NCI-H2227 (cell line): ENCODE measurements around the gene LTBP1.
"Not testable (repeated sequence)": the region's sequence is repeated elsewhere in the genome, so short reads cannot be mapped to it uniquely, and the experiment has no call there.

ENCODE experiments used
- DNase-seq: peaks from one replicate; lab custom pipeline; 2025; ENCODE audit not compliant: unreplicated experiment; lab: John Stamatoyannopoulos, UW

Gene LTBP1

DNA sequence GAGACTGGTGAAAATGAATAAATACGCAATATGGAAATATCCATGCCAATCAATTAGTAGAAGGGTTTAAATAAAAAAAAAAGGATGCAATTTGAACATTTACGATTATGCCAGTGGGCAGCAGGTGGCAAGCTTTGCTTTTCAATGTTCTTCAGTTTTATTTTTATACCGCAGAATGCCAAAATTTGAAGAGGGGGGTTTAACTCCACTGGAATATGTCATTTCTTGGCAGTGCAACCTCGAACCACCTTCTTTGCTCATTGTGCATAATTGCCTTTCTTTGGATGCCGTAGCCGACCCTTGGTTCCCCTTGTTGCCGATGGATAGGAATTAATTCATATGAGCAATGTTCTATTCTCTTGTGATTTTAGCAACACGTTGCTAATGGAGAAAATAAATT lies 88.0 kb downstream of the LTBP1 start:
- DNase-seq, result peak; percentile 41

GRCh38 chr2:33038230-33038629 lies 91.5 kb downstream of the LTBP1 start:
- no peak for DNase-seq

- DNase-seq, result peak; percentile 89
Measured at GRCh38 chr2:33038799-33039198, 92.0 kb downstream of the LTBP1 start.

DNA sequence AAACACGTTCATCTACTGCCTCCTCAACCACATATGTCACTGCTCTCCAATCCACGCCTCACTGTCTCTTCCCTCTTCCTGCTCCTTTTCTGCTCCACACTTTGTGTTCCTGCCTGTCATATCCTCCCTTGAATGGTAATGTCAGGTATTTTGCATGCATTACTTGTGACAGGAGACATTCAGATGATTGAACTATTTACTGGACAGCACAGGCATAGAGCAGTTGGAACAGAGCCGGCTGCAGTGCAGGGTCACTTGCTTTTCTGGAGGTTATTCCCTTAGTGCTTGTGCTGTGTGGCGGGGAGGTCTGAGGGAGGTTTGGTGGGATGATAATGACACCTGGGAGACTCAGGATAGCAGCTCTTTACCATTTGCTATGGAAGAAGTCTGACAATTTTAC lies 93.8 kb downstream of the LTBP1 start:
- no peak for DNase-seq

DNA sequence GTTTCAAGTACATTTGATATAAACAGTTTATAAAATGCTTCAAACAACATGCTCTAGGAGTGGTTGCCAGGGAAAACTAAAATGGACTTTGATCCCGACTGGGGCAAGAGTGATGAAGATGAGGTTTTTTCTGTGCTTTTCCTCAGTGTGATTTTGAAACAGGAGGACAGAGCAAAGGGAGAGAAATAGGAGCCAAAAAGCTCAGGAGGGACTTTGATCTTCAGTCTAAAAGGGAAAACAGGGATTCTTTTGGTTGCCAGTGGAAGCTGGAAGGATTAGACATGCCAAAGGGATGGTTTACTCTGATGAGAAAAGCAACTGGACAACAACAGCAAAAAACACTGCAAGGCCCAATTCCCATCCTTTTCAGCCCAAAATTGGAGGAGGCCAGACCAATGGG lies 95.5 kb downstream of the LTBP1 start:
- no peak for DNase-seq

DNA sequence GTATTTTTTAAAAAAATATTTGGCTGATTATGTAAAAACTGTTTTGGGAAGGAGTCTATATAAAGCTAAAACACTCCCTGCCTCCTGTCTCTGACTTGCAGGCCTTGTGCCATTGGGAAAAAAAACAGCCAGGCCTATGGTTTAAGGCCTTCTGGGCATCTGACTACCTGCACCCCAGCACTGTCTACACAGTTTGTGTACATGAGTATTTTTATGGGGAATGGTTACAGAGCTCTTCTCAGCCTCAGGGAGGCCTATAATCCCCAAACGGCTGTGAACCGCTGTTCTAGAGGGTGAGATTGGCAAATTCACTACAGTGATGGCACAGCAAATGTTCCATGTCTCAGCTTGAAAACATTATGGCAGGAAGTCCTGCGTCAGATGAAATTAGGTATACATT lies 96.1 kb downstream of the LTBP1 start:
- DNase-seq, result no peak

- DNase-seq, result no peak
Measured at GRCh38 chr2:33047939-33048338, 101.2 kb downstream of the LTBP1 start.

- DNase-seq, result no peak
Measured at GRCh38 chr2:33051586-33052360, 105.0 kb downstream of the LTBP1 start.

GRCh38 chr2:33052361-33052735 lies 105.6 kb downstream of the LTBP1 start:
- DNase-seq, result no peak

DNA sequence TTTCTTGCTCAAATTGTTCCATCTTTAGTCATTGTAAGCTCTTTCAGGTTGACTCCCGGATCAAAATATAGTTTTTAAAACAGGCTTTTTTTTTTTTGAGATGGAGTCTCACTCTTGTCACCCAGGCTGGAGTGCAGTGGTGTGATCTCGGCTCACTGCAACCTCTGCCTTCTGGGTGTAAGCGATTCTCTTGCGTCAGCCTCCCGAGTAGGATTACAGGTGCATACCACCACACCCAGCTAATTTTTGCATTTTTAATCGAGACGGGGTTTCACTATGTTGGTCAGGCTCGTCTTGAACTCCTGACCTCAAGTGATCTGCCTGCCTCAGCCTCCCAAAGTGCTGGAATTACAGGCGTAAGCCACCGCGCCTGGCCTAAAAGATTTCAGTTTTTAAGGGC lies 106.0 kb downstream of the LTBP1 start:
- not testable (repeated sequence) for DNase-seq

- no peak for DNase-seq
Measured at GRCh38 chr2:33056170-33056569, 109.4 kb downstream of the LTBP1 start.

- DNase-seq, result not testable (repeated sequence)
Measured at GRCh38 chr2:33057307-33058028, 110.7 kb downstream of the LTBP1 start.

DNA sequence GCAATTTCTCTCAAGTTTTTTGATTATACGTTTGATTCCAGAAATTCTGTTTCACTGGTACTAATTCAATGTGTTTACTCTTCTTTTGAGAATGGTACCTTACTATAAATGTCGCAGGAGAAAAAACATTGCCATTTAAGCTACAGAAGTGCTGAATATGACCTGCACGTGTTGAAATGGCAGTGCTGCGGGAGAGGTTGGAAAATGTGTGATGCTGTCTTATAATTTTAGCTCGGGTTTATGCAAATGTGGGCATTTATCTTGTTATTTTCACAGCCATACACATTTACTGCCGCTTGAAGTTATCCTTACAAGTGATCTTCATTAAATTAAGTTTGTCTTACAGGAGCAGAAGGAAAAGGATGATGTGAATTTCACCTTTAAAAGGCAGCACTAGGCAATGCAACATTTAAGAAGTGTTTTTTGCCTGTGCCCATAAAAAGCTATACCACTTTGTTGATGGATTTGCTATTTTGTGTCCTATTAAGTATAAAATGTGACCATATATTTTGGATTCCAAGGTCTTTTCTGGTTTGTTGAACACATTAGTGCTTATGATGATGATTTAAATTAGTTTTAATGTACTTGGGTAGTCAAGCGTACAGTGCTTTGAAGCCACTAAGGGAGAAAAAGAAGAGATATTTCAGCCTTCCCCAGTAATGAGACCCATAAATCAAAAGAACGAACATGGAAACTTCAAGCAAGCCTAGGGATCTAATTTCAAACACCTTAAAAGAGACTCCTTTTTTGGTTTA lies 112.1 kb downstream of the LTBP1 start:
- DNase-seq, result peak; percentile 30

GRCh38 chr2:33059471-33060156 lies 112.9 kb downstream of the LTBP1 start:
- no peak for DNase-seq

GRCh38 chr2:33060405-33060804 lies 113.7 kb downstream of the LTBP1 start:
- no peak for DNase-seq

DNA sequence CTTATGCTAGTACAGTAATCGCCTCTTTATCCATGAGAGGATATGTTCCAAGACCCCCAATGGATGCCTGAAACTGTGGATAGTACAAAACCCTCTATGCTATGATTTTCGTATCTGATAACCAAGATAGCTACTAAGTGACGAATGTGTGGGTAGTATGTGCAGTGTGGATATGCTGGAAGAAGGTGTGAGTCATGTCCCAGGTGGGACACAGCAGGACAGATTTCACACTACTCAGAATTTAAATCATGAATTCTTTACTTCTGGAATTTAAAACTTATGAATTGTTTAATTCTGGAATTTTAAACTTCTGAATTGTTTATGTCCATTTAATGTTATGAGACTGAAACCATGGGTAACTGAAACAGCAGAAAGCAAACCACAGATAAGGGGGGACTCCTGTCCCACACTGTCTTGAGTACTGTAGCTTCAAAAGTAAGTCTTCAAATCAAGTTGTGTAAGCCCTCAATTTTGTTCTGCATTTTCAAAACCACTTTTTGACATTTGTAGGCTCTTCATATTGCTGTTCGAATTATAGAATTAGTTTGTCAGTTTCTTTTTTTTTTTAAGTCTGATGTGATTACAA lies 116.0 kb downstream of the LTBP1 start:
- DNase-seq, result no peak

DNA sequence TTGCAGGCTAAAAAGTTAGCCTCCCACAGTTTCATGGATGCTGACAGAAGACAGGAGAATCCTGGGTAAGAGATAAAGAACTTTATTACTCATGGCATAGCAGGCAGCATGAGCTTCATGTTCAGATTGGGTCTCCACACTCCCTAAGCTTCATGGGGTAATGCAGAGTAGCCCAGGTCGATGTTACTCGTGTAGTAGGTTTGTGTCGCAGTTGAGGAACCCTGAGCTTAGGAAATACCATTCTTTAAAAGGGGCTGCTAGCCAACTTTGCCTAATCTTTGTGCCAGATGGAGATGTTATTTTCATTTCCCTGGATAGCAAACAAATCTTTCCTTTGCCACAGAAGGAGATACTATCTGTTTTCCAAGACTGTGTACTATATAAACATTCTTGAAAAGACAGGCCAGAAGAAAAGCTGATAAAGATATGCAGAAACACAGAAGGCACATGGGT lies 117.6 kb downstream of the LTBP1 start:
- no peak for DNase-seq

DNA sequence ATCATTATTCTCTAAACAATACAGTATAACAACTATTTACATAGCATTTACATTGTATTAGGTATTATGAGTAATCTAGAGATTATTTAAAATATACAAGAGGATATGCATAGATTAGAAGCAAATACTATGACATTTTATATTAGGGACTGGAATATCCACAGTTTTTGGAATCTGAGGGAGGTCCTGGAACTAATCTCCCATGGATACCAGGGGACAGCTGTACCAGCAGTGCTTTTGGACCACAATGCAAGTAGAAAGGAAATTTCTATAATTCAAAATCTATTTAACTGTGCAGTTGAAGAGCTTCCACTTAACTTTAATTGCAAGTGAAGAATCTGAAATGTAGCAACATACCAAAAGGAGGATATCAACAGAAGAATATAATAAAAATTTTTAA lies 120.8 kb downstream of the LTBP1 start:
- no peak for DNase-seq

GRCh38 chr2:33068261-33068660 lies 121.5 kb downstream of the LTBP1 start:
- no peak for DNase-seq

GRCh38 chr2:33069894-33070651 lies 123.3 kb downstream of the LTBP1 start:
- no peak for DNase-seq
